GM18520 (cell line): ENCODE measurements around the gene PLA2G7.

Source experiments
- ATAC-seq: cut with Tn5 transposase; IDR thresholded peaks from one replicate; pipeline ENCODE4 v1.9.1; 2021; ENCODE audit not compliant: unreplicated experiment

Gene PLA2G7

GRCh38 chr6:46690141-46690755 is 44.9 kb downstream of the PLA2G7 start:
- no peak for ATAC-seq

- no peak for ATAC-seq
These were observed 45.5 kb downstream of the PLA2G7 start for GRCh38 chr6:46689657-46690056.

GRCh38 chr6:46688966-46689335 is 46.2 kb downstream of the PLA2G7 start:
- no peak for ATAC-seq

GRCh38 chr6:46688117-46688965 is 46.8 kb downstream of the PLA2G7 start:
- no peak for ATAC-seq

GRCh38 chr6:46687619-46688097 is 47.5 kb downstream of the PLA2G7 start, which contains the start of gene TDRD6:
Gene TDRD6, plus strand, starts transcription at chr6:46687885. Its CDS starts 244 bp downstream, at chr6:46688129.
- no peak for ATAC-seq

- ATAC-seq: no peak
These were observed 50.4 kb downstream of the PLA2G7 start for GRCh38 chr6:46684771-46685170.

- no peak for ATAC-seq
These were observed 57.9 kb downstream of the PLA2G7 start for GRCh38 chr6:46677314-46677654.

- no peak for ATAC-seq
These were observed 58.4 kb downstream of the PLA2G7 start for GRCh38 chr6:46676604-46677313.

GRCh38 chr6:46674410-46674809 is 60.8 kb downstream of the PLA2G7 start:
- no peak for ATAC-seq

- ATAC-seq: no peak
These were observed 67.8 kb downstream of the PLA2G7 start for GRCh38 chr6:46667377-46667776.

GRCh38 chr6:46661483-46661882 is 73.7 kb downstream of the PLA2G7 start:
- ATAC-seq: no peak

- ATAC-seq: no peak
These were observed 77.5 kb downstream of the PLA2G7 start for GRCh38 chr6:46657642-46658041.

- no peak for ATAC-seq
These were observed 79.4 kb downstream of the PLA2G7 start for GRCh38 chr6:46655803-46656202.
